Liver (tissue), 9 donors: ENCODE data around the gene PARP12. TPM values are rescaled to one million over a fixed set of nuclear protein-coding genes. Genes with fewer than 3 reads are reported as not detected.

Experiments used
- DNase-seq: peaks from one replicate; pipeline ENCODE4 v3.0.0-alpha.2; 2017; ENCODE audit warnings: low spot score
- H3K27ac ChIP-seq, 2 donors: one replicate each; pipeline ENCODE4 v1.7.0; 2013; ENCODE audit warnings: inconsistent platforms in 2 of 2, low read length in 2 of 2, control low read depth in 1 of 2, low read depth in 1 of 2, mild to moderate bottlenecking in 1 of 2
- H3K27me3 ChIP-seq, 4 donors: one replicate each; pipeline versions ENCODE4 v1.6.1 to v1.7.0; 2013; ENCODE audit warnings: low read length in 3 of 4, inconsistent platforms in 1 of 4, mild to moderate bottlenecking in 1 of 4, moderate library complexity in 1 of 4; ENCODE audit not compliant: control insufficient read depth in 4 of 4, insufficient read depth in 4 of 4
- H3K36me3 ChIP-seq, 4 donors: one replicate each; pipeline versions ENCODE4 v1.6.1 to v1.7.0; 2013; ENCODE audit warnings: low read length in 3 of 4, mild to moderate bottlenecking in 3 of 4, low read depth in 1 of 4, moderate library complexity in 1 of 4; ENCODE audit not compliant: control insufficient read depth in 4 of 4, insufficient read depth in 3 of 4
- H3K4me1 ChIP-seq, 4 donors: one replicate each; pipeline versions ENCODE4 v1.6.1 to v1.7.0; 2013; ENCODE audit warnings: low read length in 3 of 4, mild to moderate bottlenecking in 3 of 4, moderate library complexity in 1 of 4; ENCODE audit not compliant: control insufficient read depth in 4 of 4, insufficient read depth in 4 of 4
- H3K4me3 ChIP-seq, 3 donors: one replicate each; pipeline versions ENCODE4 v1.6.1 to v1.7.0; 2013; ENCODE audit warnings: low read length in 3 of 3, control low read depth in 1 of 3, low read depth in 1 of 3, mild to moderate bottlenecking in 1 of 3
- H3K9ac ChIP-seq, 2 donors: one replicate each; pipeline ENCODE4 v1.7.0; 2013; ENCODE audit warnings: low read length in 2 of 2, mild to moderate bottlenecking in 2 of 2, moderate library complexity in 2 of 2, control low read depth in 1 of 2, low read depth in 1 of 2
- H3K9me3 ChIP-seq, 4 donors: one replicate each; pipeline versions ENCODE4 v1.6.1 to v1.7.0; 2013; ENCODE audit warnings: low read length in 3 of 4; ENCODE audit not compliant: control insufficient read depth in 4 of 4
- EGR1 ChIP-seq, 2 donors: IDR thresholded peaks; 2 replicates each; pipeline ENCODE4 v1.6.1; 2016 to 2018; ENCODE audit warnings: antibody characterized with exemption in 2 of 2, low read depth in 2 of 2
- FOXA1 ChIP-seq: IDR thresholded peaks from 2 replicates; pipeline ENCODE4 v1.6.1; 2016; ENCODE audit warnings: antibody characterized with exemption
- FOXA2 ChIP-seq: IDR thresholded peaks from 2 replicates; pipeline ENCODE4 v1.6.1; 2016; ENCODE audit warnings: antibody characterized with exemption
- GABPA ChIP-seq, 2 donors: IDR thresholded peaks in 1 of 2; conservative IDR thresholded peaks in 1 of 2; 2 replicates each; pipeline ENCODE4 v1.6.1; 2016; ENCODE audit warnings: antibody characterized with exemption in 2 of 2, mild to moderate bottlenecking in 1 of 2, moderate library complexity in 1 of 2
- HNF4A ChIP-seq, 2 donors: conservative IDR thresholded peaks; 2 replicates each; pipeline ENCODE4 v1.6.1; 2016; ENCODE audit warnings: antibody characterized with exemption in 2 of 2, mild to moderate bottlenecking in 2 of 2
- HNF4G ChIP-seq: IDR thresholded peaks from 2 replicates; pipeline ENCODE4 v1.6.1; 2016; ENCODE audit warnings: antibody characterized with exemption
- JUND ChIP-seq, 2 donors: IDR thresholded peaks; 2 replicates each; pipeline ENCODE4 v1.6.1; 2016; ENCODE audit warnings: antibody characterized with exemption in 2 of 2
- NR2F2 ChIP-seq: IDR thresholded peaks from 2 replicates; pipeline ENCODE4 v1.6.1; 2016; ENCODE audit warnings: antibody characterized with exemption
- RAD21 ChIP-seq, 2 donors: IDR thresholded peaks; 2 replicates each; pipeline ENCODE4 v1.6.1; 2016; ENCODE audit warnings: antibody characterized with exemption in 2 of 2, mild to moderate bottlenecking in 2 of 2
- RXRA ChIP-seq, 2 donors: IDR thresholded peaks; 2 replicates each; pipeline ENCODE4 v1.6.1; 2017 to 2018; ENCODE audit warnings: antibody characterized with exemption in 2 of 2, mild to moderate bottlenecking in 1 of 2
- SP1 ChIP-seq: IDR thresholded peaks from 2 replicates; pipeline ENCODE4 v1.6.1; 2018; ENCODE audit warnings: antibody characterized with exemption, mild to moderate bottlenecking
- TAF1 ChIP-seq: conservative IDR thresholded peaks from 2 replicates; pipeline ENCODE4 v1.6.1; 2016; ENCODE audit warnings: antibody characterized with exemption, mild to moderate bottlenecking
- YY1 ChIP-seq: IDR thresholded peaks from 2 replicates; pipeline ENCODE4 v1.6.1; 2016; ENCODE audit warnings: antibody characterized with exemption, mild to moderate bottlenecking
- WGBS: extraction: QIAGEN DNeasy Blood & Tissue Kit; methylation state at CpG from one replicate; pipeline ENCODE4 v1.1.7; 2013; 5-methylcytosine and 5-hydroxymethylcytosine counted together
- polyA plus RNA-seq, 2 donors: library from polyadenylated mRNA; stranded (reverse) in 1 of 2; unstranded in 1 of 2; fragments of 200-250 nt in 1 of 2; fragments of >200 nt in 1 of 2; fragmentation: Nextera tagmentation in 1 of 2; extraction: Ambion mirVana in 1 of 2; gene quantifications; one replicate each; pipeline versions ENCODE4 v1.2.1 to v1.2.3, GENCODE V29; 2013 to 2015
- total RNA-seq, 2 donors: library from RNA; depleted of rRNA; stranded (reverse); fragments of >200 nt; gene quantifications; one replicate each; pipeline ENCODE4 v1.2.3, GENCODE V29; 2014
- TF ChIP-seq, protein P1 (sequence below): IDR thresholded peaks from 2 replicates; pipeline ENCODE4 v1.6.1; 2016; ENCODE audit warnings: antibody characterized with exemption
- TF ChIP-seq, protein P2 (sequence below): IDR thresholded peaks from 2 replicates; pipeline ENCODE4 v1.6.1; 2016; ENCODE audit warnings: antibody characterized with exemption
- TF ChIP-seq, protein P3 (sequence below): fragments of 150-350 bp; IDR thresholded peaks from 2 replicates; pipeline ENCODE4 v1.5.1; 2017; ENCODE audit warnings: improper control_type of control experiment, low read depth, low read length; ENCODE audit not compliant: missing input control
- TF ChIP-seq, protein P4 (sequence below): IDR thresholded peaks from 2 replicates; pipeline ENCODE4 v1.6.1; 2016; ENCODE audit warnings: antibody characterized with exemption, mild to moderate bottlenecking
- TF ChIP-seq, protein P5 (sequence below): IDR thresholded peaks from 2 replicates; pipeline ENCODE4 v1.6.1; 2016; ENCODE audit warnings: antibody characterized with exemption
- donor health status: healthy.
- donor health status: healthy.
- donor health status: healthy.
- donor health status: healthy.
- donor health status: healthy.

Gene PARP12
- total and polyA plus RNA-seq, 4 donors: 13.3 to 32.7 (median 19.8) TPM

DNA sequence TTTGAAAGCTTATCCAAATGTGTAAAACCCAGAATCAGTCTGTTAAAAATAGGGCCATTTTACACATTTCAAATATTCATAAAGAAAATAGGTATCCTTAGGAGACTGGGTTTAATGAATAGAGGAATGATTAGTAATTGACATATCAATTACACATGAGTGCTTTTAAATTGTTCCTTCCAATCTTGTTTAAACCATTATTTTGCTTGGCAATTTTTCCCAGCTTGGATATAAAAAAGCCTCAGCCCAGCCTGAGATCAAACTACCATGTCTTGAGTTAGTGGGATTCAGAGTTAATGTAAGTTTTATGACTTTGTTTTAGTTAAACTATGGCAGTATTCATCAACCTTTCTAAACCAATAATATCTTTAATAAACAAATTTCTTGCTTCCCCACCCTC is 28.3 kb downstream of the PARP12 start:
- H3K4me1 ChIP-seq: no peaks in the 10 kb centered on the region
- H3K36me3 ChIP-seq: peaks cover 5 to 28% (median 21%) of the 10 kb centered on the region in 4 donors
- H3K27ac ChIP-seq: no peak overlapping the region
- no peak overlapping the region for H3K9ac ChIP-seq
- H3K4me3 ChIP-seq: no peak overlapping the region
- TF ChIP-seq, protein P1, sequence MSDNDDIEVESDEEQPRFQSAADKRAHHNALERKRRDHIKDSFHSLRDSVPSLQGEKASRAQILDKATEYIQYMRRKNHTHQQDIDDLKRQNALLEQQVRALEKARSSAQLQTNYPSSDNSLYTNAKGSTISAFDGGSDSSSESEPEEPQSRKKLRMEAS: no peak
- TF ChIP-seq NR2F2: no peak
- no peak for TF ChIP-seq HNF4G
- no peak for TF ChIP-seq JUND (IDR thresholded peaks at IDR 0.05)
- TF ChIP-seq, protein P2, sequence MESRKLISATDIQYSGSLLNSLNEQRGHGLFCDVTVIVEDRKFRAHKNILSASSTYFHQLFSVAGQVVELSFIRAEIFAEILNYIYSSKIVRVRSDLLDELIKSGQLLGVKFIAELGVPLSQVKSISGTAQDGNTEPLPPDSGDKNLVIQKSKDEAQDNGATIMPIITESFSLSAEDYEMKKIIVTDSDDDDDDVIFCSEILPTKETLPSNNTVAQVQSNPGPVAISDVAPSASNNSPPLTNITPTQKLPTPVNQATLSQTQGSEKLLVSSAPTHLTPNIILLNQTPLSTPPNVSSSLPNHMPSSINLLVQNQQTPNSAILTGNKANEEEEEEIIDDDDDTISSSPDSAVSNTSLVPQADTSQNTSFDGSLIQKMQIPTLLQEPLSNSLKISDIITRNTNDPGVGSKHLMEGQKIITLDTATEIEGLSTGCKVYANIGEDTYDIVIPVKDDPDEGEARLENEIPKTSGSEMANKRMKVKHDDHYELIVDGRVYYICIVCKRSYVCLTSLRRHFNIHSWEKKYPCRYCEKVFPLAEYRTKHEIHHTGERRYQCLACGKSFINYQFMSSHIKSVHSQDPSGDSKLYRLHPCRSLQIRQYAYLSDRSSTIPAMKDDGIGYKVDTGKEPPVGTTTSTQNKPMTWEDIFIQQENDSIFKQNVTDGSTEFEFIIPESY: no peak
- TF ChIP-seq SP1: no peak
- TF ChIP-seq RXRA (IDR thresholded peaks at IDR 0.05): no peak
- no peak for TF ChIP-seq YY1
- TF ChIP-seq FOXA2: no peak
- TF ChIP-seq, protein P3, sequence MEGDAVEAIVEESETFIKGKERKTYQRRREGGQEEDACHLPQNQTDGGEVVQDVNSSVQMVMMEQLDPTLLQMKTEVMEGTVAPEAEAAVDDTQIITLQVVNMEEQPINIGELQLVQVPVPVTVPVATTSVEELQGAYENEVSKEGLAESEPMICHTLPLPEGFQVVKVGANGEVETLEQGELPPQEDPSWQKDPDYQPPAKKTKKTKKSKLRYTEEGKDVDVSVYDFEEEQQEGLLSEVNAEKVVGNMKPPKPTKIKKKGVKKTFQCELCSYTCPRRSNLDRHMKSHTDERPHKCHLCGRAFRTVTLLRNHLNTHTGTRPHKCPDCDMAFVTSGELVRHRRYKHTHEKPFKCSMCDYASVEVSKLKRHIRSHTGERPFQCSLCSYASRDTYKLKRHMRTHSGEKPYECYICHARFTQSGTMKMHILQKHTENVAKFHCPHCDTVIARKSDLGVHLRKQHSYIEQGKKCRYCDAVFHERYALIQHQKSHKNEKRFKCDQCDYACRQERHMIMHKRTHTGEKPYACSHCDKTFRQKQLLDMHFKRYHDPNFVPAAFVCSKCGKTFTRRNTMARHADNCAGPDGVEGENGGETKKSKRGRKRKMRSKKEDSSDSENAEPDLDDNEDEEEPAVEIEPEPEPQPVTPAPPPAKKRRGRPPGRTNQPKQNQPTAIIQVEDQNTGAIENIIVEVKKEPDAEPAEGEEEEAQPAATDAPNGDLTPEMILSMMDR: no peak
- no peak for TF ChIP-seq EGR1 (IDR thresholded peaks at IDR 0.05; ENCODE audit: low read depth in 2 of 2)
- DNase-seq: no peak
- no peaks in the 10 kb centered on the region for H3K9me3 ChIP-seq
- H3K27me3 ChIP-seq: no peaks in the 10 kb centered on the region

DNA sequence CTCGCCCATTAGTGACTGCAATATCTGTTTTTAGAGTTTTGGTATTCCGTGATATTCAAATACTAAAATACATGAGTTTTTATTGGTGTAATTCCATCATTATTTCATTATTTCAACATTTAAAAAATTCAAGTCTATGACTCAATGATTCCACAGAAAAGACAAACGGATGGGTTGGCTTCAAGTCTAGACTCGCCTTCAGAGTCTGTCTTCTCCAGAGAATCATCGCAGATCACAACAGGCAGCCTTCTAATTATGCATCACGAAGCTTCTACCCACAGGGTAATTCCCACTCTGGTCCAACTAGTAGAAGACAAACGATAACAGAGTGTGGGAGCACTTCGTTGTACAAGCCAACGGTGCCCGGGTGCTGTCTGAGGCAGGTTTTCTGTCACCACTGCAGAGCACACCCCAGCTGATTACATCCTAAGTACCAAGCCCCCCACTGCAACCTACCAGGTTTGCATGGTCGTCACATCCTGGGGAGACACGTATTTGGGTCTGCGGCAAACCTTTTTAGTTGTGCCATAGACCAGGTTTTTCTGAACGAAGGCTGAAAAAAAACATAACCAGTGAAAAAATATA is 28.9 kb downstream of the PARP12 start:
- Histone ChIP-seq H3K36me3 (peaks cover 5 to 26% (median 19%) of the 10 kb centered on the region in 4 donors), H3K4me1 (no peaks in the 10 kb centered on the region), H3K9me3 (no peaks in the 10 kb centered on the region), H3K27ac (no peak overlapping the region), H3K27me3 (no peaks in the 10 kb centered on the region), H3K9ac (no peak overlapping the region), H3K4me3 (no peak overlapping the region)
- TF ChIP-seq, protein P4, sequence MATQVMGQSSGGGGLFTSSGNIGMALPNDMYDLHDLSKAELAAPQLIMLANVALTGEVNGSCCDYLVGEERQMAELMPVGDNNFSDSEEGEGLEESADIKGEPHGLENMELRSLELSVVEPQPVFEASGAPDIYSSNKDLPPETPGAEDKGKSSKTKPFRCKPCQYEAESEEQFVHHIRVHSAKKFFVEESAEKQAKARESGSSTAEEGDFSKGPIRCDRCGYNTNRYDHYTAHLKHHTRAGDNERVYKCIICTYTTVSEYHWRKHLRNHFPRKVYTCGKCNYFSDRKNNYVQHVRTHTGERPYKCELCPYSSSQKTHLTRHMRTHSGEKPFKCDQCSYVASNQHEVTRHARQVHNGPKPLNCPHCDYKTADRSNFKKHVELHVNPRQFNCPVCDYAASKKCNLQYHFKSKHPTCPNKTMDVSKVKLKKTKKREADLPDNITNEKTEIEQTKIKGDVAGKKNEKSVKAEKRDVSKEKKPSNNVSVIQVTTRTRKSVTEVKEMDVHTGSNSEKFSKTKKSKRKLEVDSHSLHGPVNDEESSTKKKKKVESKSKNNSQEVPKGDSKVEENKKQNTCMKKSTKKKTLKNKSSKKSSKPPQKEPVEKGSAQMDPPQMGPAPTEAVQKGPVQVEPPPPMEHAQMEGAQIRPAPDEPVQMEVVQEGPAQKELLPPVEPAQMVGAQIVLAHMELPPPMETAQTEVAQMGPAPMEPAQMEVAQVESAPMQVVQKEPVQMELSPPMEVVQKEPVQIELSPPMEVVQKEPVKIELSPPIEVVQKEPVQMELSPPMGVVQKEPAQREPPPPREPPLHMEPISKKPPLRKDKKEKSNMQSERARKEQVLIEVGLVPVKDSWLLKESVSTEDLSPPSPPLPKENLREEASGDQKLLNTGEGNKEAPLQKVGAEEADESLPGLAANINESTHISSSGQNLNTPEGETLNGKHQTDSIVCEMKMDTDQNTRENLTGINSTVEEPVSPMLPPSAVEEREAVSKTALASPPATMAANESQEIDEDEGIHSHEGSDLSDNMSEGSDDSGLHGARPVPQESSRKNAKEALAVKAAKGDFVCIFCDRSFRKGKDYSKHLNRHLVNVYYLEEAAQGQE: no peak
- no peak for TF ChIP-seq RXRA (IDR thresholded peaks at IDR 0.05)
- TF ChIP-seq, protein P5, sequence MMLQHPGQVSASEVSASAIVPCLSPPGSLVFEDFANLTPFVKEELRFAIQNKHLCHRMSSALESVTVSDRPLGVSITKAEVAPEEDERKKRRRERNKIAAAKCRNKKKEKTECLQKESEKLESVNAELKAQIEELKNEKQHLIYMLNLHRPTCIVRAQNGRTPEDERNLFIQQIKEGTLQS: no peak
- no peak for TF ChIP-seq HNF4G
- TF ChIP-seq TAF1: no peak
- no peak for TF ChIP-seq JUND (IDR thresholded peaks at IDR 0.05)
- TF ChIP-seq YY1: no peak
- TF ChIP-seq NR2F2: no peak
- TF ChIP-seq EGR1 (IDR thresholded peaks at IDR 0.05; ENCODE audit: low read depth in 2 of 2): no peak
- TF ChIP-seq, protein P2: no peak
- no peak for TF ChIP-seq FOXA2
- TF ChIP-seq SP1: no peak
- TF ChIP-seq GABPA (IDR thresholded peaks at IDR 0.05 in 1 of 2, conservative IDR thresholded peaks at IDR 0.05 in 1 of 2): no peak
- TF ChIP-seq HNF4A (conservative IDR thresholded peaks at IDR 0.05): no peak
- TF ChIP-seq, protein P1: no peak
- TF ChIP-seq, protein P3: no peak
- no peak for TF ChIP-seq FOXA1
- no peak for TF ChIP-seq RAD21 (IDR thresholded peaks at IDR 0.05)
- WGBS: 99% methylated on average over 14 of the region's 14 CpGs
- DNase-seq: no peak
